Ecto neural progenitor cell (in vitro differentiated cells): ENCODE results near the gene C4BPA.

Experiments
- DNase-seq: peaks from one replicate; pipeline ENCODE4 v3.0.0-alpha.2; 2018; ENCODE audit warnings: low spot score

The C4BPA gene

DNA sequence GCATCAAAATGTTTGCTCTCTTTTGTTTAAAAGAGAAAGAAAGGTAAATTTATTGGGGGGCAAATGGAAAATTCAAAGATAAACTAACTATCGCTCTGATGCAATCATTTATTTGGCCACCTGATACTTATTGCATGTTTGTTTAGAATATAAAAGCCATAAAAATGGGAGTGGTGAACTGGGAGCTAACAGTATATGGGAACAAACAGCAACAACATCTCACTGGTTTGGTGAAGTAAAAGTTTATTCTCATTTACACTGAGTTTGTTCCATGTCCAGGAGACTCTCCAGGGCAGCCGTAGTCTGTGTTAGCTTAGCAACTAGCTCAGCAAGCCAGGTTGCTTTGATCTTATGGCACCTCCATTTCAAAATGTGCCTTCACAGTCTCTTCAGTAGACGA, 20.4 kb downstream of the C4BPA start:
- no peak for DNase-seq

DNA sequence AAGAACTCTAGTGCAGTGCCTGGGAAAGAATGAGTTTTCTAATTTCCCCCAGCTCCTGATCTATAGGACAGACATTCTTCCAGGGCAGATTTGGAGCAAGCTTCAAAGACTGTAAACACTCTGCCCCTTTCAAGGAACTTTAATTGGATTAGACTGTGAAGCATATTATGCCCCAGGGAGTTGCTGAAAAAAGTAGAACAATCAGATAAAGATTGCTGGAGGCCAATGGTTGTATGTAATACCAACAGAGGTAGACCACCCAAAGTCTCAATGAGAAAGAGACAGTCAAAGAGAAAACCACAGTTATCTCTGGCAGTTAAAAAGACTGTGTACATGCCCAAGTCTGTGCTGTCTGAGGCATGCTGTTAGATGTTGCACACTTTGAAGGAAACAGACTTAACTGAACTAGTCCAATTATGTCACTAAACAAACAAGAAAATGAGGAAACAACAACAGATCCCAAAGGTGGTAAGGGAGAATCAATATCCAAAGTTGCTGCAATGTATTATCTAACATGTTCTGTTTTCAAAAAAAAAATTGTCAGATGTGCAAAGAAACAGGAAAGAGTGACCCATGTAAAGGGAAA, 24.4 kb downstream of the C4BPA start:
- DNase-seq, result no peak

DNA sequence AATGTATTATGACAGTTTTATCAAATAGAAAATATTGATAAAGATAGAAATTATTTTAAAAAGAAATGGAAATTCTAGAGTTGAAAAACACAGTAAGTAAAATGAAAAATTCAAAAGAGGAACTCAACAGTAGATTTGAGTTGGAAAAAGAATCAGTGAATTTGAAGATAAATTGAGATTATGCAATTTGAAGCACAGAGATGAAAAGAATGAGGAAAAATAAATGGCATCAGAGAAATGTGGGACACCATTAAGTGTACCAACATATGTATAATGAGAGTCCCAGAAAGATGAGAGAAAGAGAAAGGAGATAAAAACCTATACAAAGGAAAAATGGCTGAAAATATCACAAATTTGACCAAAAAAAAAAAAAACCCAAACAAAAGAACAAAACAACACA, 25.0 kb downstream of the C4BPA start:
- no peak for DNase-seq

DNA sequence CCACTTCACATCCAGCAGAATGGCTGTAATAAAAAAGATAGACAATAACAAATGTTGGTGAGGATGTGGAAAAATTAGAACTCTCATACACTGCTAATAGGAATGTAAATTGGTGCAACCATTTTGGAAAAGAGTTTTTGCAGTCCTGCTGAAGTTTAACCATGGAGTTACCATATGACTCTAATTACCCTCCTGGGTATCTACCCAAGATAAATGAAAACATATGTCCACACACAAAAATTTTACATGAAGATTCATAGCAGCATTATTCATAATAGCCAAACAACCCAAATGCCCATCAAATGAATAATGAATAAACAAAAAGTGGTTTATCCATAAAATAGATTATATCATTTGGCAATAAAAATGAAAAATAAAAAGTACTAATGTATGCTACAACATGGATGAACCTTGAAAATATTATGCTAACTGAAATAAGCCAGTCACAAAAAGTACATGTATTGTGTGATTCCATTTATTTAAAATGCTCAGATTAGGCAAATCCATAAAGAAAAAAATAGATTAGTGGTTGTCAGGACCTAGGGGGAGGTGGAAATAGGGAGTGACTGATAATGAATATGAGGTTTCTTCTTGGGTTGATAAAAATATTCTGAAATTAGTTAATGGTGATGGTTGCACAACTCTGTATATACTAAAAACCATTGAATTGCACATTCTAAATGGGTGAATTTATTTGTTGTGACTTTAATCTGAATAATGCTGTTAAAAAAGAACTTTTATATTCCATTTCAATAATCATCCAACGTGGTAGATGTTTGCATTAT, 26.4 kb downstream of the C4BPA start:
- DNase-seq, result no peak

DNA sequence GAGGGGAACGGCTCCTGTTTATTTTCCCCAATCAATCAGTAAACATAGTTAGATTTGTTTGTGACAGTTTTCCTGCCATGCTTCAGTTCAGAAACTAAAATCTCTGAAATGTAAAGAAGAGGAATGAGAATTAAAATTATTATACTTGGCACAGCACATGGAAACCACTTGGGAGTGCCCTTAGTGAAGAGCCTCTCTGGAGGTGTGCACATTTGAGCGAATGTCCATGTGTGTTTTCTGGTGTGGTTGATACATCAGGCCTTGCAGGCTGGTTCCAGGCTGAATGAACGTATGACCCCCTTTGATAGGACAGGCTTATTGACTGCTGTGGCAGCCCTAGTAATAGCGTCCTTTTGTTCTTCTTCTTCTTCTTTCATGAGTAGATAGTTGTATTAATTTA, 27.1 kb downstream of the C4BPA start:
- no peak for DNase-seq

DNA sequence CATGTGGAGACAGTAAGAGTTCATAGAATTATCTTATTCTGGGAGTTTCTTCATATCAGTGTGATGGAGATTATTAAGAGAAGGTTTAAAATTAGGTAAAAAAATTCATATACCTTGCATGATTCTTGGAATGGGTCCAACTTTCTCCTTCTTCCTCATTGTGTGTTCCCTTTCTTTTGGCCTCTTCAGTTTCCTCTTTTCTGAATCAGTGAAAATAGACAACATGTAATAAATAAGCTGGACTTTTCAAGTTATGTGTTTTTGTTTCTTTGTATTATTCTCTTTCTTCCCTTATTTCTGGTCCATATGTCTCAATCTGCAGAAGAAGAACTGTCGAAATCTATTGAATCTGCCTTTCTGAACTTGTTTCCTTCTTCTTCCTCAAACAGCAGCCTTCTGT, 30.5 kb downstream of the C4BPA start:
- no peak for DNase-seq

DNA sequence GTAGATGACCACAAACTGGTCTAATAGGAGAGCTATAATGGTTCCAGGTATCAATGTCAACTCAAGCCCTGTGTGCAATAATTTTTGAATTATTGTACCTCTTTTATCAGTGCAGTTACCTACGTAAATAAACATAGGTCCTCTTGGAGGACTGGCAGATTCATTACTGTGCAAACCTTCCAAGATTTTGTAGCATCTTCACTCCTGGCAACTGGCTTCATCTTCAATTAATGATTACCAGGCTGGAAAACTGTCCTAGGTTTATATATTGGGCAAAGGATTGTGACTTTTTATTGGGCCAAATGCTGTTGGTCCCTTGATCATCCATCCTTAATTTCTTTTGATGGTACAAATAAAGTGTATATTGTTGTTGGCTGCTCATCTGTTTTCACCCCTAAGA, 35.6 kb downstream of the C4BPA start:
- DNase-seq, result no peak

DNA sequence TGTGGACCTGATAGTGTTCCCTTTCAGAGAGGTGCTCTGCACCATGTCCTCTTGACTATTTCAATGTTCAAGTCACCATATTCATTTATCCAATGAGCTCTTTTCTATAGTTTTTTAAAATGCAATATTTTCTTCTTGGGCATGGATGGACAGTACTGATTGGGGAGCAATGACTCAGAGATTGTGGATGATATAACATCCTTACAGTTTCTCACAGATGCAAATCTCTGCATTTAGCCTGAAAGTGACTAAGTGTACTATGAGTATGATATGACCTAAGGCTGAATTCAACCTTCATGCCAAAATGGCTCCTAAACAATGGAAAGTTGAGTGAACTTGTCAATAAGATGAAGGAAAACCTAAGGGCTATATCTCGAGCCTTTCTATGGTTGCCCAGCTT, 36.5 kb downstream of the C4BPA start:
- no peak for DNase-seq

DNA sequence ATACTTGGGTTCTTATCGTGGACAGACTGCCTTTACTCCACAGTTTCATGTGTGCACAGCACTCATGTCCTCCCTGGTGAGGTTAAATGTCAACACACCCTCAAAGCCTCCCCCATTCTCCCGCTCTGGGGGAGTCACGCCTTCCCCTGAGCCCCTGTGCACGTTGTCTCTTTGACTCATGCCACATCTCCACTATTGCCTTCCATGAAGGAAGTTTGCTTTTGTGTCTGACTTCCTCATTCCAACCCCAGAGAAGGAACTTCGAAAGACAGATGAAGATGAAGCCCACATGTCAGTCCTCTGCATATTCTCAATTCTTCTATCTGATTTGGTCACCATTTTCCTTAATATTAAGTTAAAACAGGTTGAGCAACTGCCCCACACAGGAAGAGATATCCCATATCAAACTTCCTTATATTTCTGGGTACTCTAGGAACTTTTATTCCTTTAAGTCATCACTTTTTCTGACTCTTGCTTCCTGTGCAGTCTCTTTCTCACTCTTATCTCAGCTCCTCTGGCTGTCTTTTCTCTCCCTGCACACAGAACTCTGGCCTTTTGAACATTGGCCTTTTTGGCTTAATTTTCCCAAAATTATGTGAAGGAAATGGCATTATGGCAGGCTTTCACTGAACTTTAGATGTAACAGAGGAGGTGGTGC, 41.5 kb downstream of the C4BPA start:
- DNase-seq, result no peak

DNA sequence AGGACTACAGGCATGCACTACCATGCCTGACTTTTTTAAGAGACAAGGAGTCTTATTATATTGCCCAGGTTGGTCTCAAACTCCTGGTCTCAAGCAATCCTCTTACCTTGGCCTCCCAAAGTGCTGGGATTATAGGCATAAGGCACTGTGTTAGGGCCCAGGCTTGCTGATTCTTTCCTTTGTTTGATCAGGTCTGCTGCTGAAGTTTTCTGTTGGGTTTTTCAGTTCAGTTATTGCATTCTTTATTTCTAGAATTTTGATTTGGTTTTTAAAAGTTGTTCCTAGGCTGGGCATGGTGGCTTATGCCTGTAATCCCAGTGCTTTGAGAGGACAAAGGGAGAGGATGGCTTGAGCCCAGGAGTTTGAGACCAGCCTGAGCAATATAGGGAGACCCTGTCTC, 47.9 kb downstream of the C4BPA start:
- no peak for DNase-seq

DNA sequence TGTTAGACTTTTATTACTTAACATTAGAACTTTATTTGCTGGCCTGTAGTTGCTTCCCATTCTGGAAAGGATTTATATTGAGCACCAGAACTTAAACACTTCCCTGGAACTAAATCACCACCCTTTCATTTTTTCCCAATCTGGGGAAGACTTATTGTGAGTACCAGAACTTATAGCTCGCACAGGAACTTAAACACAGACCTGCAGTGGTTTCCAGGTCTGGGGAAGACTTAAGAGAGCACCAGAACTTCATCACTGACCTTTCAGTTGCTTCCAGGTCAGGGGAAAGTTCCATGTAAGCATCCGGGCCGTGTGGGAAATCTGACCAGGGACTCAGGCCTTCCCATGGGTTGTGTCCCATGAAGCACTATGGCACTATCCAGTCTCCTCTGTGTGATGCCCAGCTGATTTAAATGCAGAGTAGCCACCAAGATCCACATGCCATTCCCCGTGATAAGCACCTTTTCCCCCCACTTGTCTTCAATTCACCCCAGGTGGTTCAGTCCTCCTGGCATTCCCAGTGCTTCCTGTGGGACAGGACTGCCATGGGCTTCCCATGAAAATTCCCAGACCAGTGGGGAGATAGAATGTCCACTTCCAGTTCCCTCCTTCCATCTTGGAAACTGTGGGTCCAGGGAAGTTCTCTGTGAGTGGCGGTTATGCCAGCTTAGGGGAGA, 48.9 kb downstream of the C4BPA start:
- DNase-seq, result no peak

DNA sequence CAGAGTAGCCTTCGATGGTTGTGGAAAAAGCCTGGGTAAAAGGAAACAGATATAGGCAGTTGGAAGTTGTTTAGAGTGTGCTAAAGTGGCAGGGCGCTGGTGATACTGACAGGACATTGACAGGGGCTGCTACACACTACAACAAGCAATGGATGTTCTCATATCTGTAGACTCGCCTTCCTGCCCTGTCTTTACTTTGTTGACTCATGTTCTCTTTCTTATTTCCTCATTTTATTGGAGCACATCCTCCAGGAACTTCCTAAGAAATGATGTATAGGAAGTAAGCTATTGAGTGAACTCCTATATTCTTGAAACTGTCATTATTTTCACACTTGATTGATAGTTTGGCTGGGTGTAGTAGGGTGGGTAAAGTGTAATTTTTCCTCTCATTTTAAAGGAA, 51.0 kb downstream of the C4BPA start:
- no peak for DNase-seq

DNA sequence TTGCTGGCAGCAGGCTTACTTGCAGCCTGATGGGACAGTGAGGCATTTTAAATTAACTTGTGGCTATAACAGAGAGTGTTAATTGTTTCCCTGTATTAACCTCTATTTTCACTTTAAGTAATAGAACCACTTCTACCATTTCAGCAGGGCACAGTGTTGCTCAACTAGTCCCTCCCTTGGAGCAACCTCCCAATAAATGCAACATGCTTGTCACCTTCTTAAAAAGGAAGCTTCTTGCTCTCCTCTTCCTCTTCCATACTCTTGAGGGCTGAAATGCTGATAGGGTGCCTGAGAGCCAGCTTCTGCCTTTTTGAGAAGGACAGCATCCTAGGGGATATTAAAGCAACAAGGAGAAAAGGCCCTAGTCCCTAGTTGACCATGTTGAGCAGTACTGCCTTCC, 52.1 kb downstream of the C4BPA start:
- DNase-seq, result no peak

DNA sequence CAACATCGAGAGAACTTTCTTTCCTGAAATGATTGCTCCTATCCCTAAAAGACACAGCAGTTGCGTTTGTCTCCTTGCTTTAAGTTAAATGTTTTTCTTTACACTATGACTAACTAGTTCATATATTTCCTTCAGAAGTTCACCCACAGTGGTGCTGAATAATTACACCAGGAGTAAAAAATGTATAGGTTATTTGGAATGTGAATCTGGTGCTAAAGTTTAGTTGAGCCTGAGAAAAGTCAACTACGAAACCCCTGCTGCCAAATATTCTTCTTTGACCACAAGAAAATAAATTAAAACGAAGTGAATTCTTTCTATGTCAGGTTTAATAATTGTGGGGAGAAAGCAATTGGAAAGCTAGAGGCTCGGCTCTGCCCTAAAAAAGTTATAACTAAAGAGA, 52.8 kb downstream of the C4BPA start:
- DNase-seq, result no peak

DNA sequence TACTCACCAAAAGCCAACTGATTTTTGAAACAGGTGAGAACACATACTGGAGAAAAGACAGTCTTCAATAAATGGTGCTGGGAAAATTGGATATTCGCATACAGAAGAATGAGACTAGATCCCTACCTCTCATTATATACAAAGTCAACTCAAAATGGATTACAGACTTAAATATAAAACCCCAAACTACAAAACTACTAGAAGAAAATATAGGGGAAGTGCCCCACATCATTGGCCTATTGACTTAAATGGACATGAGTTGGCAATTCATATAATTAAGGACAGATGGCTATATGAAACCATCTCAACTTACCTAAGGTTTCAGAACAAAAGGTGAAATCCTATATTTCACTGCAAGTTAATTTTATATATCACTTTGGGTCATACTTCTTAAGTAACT, 60.1 kb downstream of the C4BPA start:
- DNase-seq, result no peak

DNA sequence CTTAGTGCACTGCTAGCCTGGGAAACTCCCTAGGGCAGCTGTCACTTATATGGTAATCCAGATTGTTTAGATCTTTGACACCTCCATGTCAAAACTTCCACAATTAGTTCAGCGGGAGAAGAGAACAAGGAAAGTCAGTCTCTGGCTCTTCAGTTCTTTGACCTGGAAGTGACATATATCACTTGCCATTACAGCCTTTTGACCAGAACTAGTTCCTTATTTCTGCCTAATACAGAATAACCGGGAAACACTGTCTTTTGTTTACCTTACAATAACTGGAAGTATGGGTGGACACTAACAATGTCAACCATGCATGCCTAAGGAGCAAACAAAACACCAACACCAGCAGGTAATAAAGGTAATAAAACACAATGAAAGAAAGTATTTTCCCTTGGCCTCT, 68.3 kb downstream of the C4BPA start:
- DNase-seq, result no peak

DNA sequence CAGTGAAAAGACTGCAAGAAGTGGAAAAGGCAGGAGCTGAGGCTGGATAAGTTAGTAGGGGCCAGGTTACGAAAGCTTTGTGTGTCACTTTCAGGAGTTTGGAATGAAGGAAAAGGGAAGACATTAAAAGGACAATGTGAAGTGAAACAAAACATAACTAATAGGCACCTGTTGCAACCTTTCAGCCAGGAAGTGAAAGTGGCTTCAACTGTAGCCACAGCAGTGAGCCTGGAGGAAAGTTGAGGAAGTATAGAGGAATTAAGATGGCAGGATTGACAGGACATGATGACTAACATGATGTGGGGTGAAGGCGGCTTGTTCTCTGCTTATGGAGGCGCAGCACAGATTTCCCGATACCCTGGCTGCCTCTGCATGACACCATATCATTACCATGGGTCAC, 68.9 kb downstream of the C4BPA start:
- DNase-seq, result no peak

DNA sequence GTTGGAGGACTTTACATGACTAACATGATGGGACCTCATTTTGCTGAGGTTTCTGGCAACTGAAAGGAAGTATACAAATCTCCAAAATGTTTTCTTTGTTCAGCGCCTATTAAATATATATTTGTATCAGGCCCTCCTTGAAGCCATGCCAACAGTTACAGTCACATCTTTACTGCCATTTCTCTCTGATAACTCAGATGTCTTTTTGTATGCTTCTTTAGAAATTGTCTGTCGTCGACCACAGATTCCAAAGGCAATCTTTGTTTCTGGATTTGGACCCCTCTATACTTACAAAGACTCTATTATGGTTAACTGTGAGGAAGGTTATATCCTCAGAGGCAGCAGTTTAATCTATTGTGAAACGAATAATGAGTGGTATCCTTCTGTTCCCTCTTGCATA, 69.4 kb downstream of the C4BPA start:
- no peak for DNase-seq

DNA sequence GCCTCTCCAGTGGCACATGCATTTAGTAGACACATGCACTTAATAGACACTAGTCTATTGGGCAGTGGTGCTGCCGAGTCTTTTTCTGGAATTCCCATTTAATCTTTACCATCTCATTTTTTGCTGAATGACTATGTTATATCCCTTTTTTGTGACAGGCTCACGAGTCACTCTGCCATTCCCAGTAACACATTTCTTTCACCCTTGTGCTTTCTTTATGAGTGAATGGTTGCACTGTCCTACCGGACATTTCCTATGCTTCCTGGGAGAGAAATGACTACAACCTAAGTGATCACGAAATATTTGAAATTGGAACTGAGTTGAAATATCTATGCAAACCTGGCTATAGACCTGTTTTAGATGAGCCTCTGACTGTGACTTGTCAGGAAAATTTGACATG, 70.9 kb downstream of the C4BPA start:
- DNase-seq, result no peak

DNA sequence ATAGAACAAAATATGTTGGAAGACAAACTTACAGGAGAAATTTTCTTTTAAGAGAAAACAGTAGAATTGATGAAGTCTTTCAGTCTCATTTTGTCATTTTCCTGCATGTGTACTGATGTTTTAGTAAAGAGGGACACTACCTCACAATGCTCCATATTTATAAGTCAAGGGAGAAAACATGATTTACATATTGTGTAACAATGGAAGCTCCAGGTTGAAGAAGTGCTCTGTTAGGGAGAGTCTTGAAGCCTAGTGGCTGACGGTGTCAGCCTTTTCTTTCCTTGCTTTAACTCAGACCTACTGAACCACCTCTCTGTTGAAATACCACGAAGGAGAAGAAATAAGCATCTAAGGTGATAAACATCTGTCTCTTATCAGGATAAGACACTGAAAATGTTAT, 75.0 kb downstream of the C4BPA start:
- no peak for DNase-seq

DNA sequence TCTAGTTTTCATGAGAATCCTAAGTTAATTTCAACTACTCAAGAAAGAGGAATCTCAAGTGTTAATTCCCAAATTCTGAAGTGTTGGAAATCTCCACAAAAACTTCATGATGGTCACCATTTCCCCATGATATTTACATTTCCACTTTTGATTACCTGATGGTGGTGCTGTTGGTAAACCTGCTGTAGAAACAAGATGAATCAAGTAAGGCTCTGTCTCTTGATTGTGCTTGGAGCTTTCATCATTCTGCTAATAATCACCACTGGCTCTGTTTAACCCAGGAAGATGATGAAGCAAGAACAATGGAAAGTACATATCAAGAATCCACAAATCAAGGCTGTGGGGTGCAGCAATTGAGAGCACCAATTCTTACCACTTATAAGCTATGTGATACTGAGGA, 77.8 kb downstream of the C4BPA start:
- no peak for DNase-seq

DNA sequence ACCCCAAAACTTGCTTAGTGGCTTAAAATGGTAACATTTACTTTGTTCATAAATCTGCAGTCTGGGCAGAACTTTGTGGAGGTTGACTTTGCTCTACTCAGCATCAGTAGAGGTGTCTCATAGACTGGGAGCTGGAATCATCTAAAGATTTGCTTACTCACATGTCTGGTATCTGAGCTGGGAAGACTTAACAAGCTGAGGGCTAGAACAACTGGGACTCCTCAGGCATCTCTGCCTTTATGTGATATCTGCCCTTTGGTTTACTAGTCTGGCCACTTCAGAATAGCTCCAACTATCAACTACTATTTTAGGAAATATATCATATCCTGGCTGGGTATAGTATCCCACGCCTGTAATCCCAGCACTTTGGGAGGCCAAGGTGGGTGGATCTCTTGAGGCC, 82.5 kb downstream of the C4BPA start:
- DNase-seq, result no peak

DNA sequence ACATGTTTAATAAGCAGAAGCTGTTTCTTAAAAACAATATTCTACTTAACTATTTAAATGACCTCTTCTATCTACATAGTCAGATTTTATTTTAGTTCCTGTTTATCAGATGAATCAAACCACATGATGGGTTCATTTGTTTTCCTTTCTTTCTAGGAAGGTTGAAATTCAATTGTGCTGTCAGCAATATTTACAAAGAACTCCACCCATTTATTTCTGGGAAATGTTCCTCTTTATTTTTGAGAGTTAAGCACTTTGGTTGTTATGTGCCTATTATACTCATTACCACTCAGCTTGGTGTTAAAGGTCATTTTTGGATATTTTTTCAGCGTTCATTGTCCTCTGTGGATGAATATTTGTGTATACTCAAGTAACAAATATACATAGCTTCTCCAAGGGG, 84.9 kb downstream of the C4BPA start:
- no peak for DNase-seq
